HG03025 (cell line): ENCODE measurements around the gene SGCD.
"Not testable (repeated sequence)": the region's sequence is repeated elsewhere in the genome, so short reads cannot be mapped to it uniquely, and the experiment has no call there.

Source experiments
- ATAC-seq: cut with Tn5 transposase; IDR thresholded peaks from one replicate; pipeline ENCODE4 v1.9.1; 2021; ENCODE audit warnings: mild to moderate bottlenecking, moderate library complexity; ENCODE audit not compliant: unreplicated experiment, low FRiP score

Gene SGCD

GRCh38 chr5:156610582-156610981 is 283.6 kb downstream of the SGCD start:
- not testable (repeated sequence) for ATAC-seq

- no peak for ATAC-seq
These were observed 288.9 kb downstream of the SGCD start for GRCh38 chr5:156615901-156616300.

- no peak for ATAC-seq
These were observed 290.5 kb downstream of the SGCD start for GRCh38 chr5:156617426-156617825.

GRCh38 chr5:156618601-156619000 is 291.6 kb downstream of the SGCD start:
- no peak for ATAC-seq

GRCh38 chr5:156621719-156622118 is 294.8 kb downstream of the SGCD start:
- ATAC-seq = no peak

- no peak for ATAC-seq
These were observed 296.5 kb downstream of the SGCD start for GRCh38 chr5:156623381-156624040.

- no peak for ATAC-seq
These were observed 297.7 kb downstream of the SGCD start for GRCh38 chr5:156624686-156625085.

GRCh38 chr5:156628421-156628820 is 301.5 kb downstream of the SGCD start:
- ATAC-seq = no peak

- no peak for ATAC-seq
These were observed 304.0 kb downstream of the SGCD start for GRCh38 chr5:156631005-156631404.

GRCh38 chr5:156634301-156634700 is 307.3 kb downstream of the SGCD start:
- ATAC-seq = no peak

- no peak for ATAC-seq
These were observed 313.8 kb downstream of the SGCD start for GRCh38 chr5:156640691-156641241.

GRCh38 chr5:156641686-156642085 is 314.7 kb downstream of the SGCD start:
- ATAC-seq = no peak

- ATAC-seq = no peak
These were observed 320.1 kb downstream of the SGCD start for GRCh38 chr5:156647034-156647451.

- no peak for ATAC-seq
These were observed 327.5 kb downstream of the SGCD start for GRCh38 chr5:156654444-156654843.

- no peak for ATAC-seq
These were observed 328.8 kb downstream of the SGCD start for GRCh38 chr5:156655732-156656131.

GRCh38 chr5:156664832-156665231 is 337.9 kb downstream of the SGCD start:
- ATAC-seq = not testable (repeated sequence)

- not testable (repeated sequence) for ATAC-seq
These were observed 339.7 kb downstream of the SGCD start for GRCh38 chr5:156666686-156667085.

- no peak for ATAC-seq
These were observed 340.7 kb downstream of the SGCD start for GRCh38 chr5:156667616-156668015.

GRCh38 chr5:156669416-156669815 is 342.5 kb downstream of the SGCD start:
- ATAC-seq = no peak

GRCh38 chr5:156670615-156671014 is 343.7 kb downstream of the SGCD start:
- ATAC-seq = no peak

GRCh38 chr5:156675395-156675794 is 348.4 kb downstream of the SGCD start:
- no peak for ATAC-seq

- ATAC-seq = no peak
These were observed 351.0 kb downstream of the SGCD start for GRCh38 chr5:156677963-156678362.
